HEK293 (cell line): ENCODE data around the gene KRTAP10-6.

ENCODE experiments used
- CTCF ChIA-PET: fragments of 350-600 bp; formaldehyde crosslinking; extraction: SDS; loops from one replicate; lab custom pipeline; 2021; ENCODE audit warnings: antibody characterized with exemption; lab: Yijun Ruan, JAX
- POLR2A ChIA-PET: fragments of 300-600 bp; formaldehyde crosslinking; extraction: SDS; loops from one replicate; lab custom pipeline; 2020; ENCODE audit warnings: antibody characterized with exemption, inconsistent platforms; lab: Yijun Ruan, JAX
- H3K27ac ChIP-seq: fragments of 200-500 bp; sonication (Bioruptor generic); 2 replicates; pipeline ENCODE4 v1.5.1; 2014; ENCODE audit warnings: low read depth, low read length, control low read depth, inconsistent platforms; ENCODE audit errors: extremely low read depth
- H3K36me3 ChIP-seq, 2 experiments: fragments of 200-500 bp in 1 of 2; sonication (Bioruptor generic) in 1 of 2; 1 replicate in 1 of 2; 2 replicates in 1 of 2; pipeline ENCODE4 v1.5.1; 2014 to 2017; ENCODE audit warnings: inconsistent platforms in 2 of 2, low read length in 2 of 2; ENCODE audit not compliant: control insufficient read depth in 2 of 2, insufficient read depth in 1 of 2
- H3K4me1 ChIP-seq: fragments of 200-500 bp; sonication (Bioruptor generic); 2 replicates; pipeline ENCODE4 v1.5.1; 2014; ENCODE audit warnings: mild to moderate bottlenecking, low read length, inconsistent platforms; ENCODE audit not compliant: control insufficient read depth, insufficient read depth
- H3K4me3 ChIP-seq: 2 replicates; pipeline ENCODE4 v1.5.1; 2011; ENCODE audit warnings: low read depth, mild to moderate bottlenecking, control low read depth, low read length, moderate library complexity
- H3K9me3 ChIP-seq: fragments of 200-500 bp; sonication (Bioruptor generic); 2 replicates; pipeline ENCODE4 v1.5.1; 2014; ENCODE audit warnings: low read depth, low read length, inconsistent platforms; ENCODE audit not compliant: control insufficient read depth, insufficient read depth
- SCRT2 ChIP-seq: fragments of 450-650 bp; formaldehyde crosslinking; IDR thresholded peaks from 2 replicates; pipeline ENCODE4 v1.5.1; 2016; ENCODE audit warnings: missing biosample characterization, missing genetic modification characterization
- ZNF10 ChIP-seq: fragments of 450-650 bp; formaldehyde crosslinking; IDR thresholded peaks from 2 replicates; pipeline ENCODE4 v1.5.1; 2017; ENCODE audit warnings: missing biosample characterization, missing genetic modification characterization
- ZNF184 ChIP-seq: fragments of 450-650 bp; IDR thresholded peaks from 2 replicates; pipeline ENCODE4 v1.5.1; 2018; ENCODE audit warnings: missing biosample characterization, mild to moderate bottlenecking, missing genetic modification characterization
- ZNF202 ChIP-seq: fragments of 450-650 bp; formaldehyde crosslinking; IDR thresholded peaks from 2 replicates; pipeline ENCODE4 v1.5.1; 2016; ENCODE audit warnings: missing biosample characterization, missing genetic modification characterization, borderline replicate concordance
- ZNF560 ChIP-seq: fragments of 450-650 bp; formaldehyde crosslinking; IDR thresholded peaks from 2 replicates; pipeline ENCODE4 v1.5.1; 2017; ENCODE audit warnings: missing biosample characterization, missing genetic modification characterization, borderline replicate concordance
- ZNF670 ChIP-seq: fragments of 450-650 bp; formaldehyde crosslinking; IDR thresholded peaks from 2 replicates; pipeline ENCODE4 v1.5.1; 2016; ENCODE audit warnings: missing biosample characterization, missing genetic modification characterization, low read depth
- TF ChIP-seq, protein P1 (sequence below): fragments of 450-650 bp; formaldehyde crosslinking; IDR thresholded peaks from 2 replicates; pipeline ENCODE4 v1.5.1; 2017; ENCODE audit warnings: missing biosample characterization, missing genetic modification characterization
- TF ChIP-seq, protein P2 (sequence below): fragments of 450-650 bp; formaldehyde crosslinking; IDR thresholded peaks from 2 replicates; pipeline ENCODE4 v1.5.1; 2016; ENCODE audit warnings: missing biosample characterization, missing genetic modification characterization, low read depth
- TF ChIP-seq, protein P3 (sequence below): fragments of 450-650 bp; formaldehyde crosslinking; IDR thresholded peaks from 2 replicates; pipeline ENCODE4 v1.5.1; 2016; ENCODE audit warnings: missing biosample characterization, missing genetic modification characterization
- TF ChIP-seq, protein P4 (sequence below): fragments of 450-650 bp; formaldehyde crosslinking; IDR thresholded peaks from 2 replicates; pipeline ENCODE4 v1.5.1; 2017; ENCODE audit warnings: missing biosample characterization, mild to moderate bottlenecking, missing genetic modification characterization, moderate library complexity
- TF ChIP-seq, protein P5 (sequence below): fragments of 450-650 bp; formaldehyde crosslinking; IDR thresholded peaks from 2 replicates; pipeline ENCODE4 v1.5.1; 2016; ENCODE audit warnings: missing biosample characterization, missing genetic modification characterization
- TF ChIP-seq, protein P6 (sequence below): fragments of 450-650 bp; formaldehyde crosslinking; conservative IDR thresholded peaks from 2 replicates; pipeline ENCODE4 v1.5.1; 2016; ENCODE audit warnings: low read depth, missing biosample characterization, missing genetic modification characterization

Gene KRTAP10-6

DNA sequence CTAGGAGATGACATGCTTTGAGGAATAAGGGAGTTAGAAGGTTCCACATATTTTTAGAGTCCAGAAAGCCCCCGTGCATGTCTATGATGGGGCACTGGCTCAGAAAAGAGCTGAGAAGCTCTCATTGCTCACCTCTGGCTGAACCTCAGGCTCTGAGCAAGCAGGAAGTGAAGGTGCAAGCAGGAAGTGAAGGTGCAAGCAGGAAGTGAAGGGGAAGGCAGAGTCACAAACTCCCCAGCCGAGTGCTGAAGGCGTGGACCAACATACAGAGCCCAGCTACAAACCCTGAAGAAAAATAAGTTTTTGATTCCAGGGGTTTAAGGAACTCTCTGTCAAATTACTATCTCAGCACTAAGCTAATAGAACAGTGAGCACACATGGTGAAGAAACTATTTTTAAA, 26.6 kb upstream of the KRTAP10-6 start:
- Histone ChIP-seq H3K27ac (no peak overlapping the region), H3K9me3 (no peaks in the 10 kb centered on the region)
- POLR2A ChIA-PET, result no interaction called here

DNA sequence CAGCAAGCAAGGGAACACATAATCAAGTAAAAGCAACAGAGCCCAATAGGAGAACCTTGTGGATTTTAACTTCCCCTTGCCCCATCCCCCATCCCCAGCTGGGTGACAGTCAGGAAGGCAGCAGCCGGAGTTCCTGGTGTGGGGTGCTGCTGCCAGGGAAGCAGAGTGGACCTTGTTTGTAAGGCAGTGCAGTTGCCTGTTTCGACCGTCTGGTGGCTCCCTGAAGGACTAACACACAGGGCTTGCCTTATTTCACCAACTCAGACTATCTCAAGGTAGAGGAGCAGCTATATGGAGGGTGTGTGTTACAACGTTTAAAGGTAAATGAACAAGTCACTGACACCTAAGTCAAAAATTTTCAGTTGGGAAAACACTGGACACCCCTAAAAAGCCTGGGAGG, 26.2 kb upstream of the KRTAP10-6 start:
- no peak overlapping the region for H3K27ac ChIP-seq
- H3K4me1 ChIP-seq, result no peaks in the 10 kb centered on the region
- H3K9me3 ChIP-seq, result no peaks in the 10 kb centered on the region
- TF ChIP-seq ZNF670 (tag by site-specific recombination), result no peak
- no peak for TF ChIP-seq ZNF202 (tag by site-specific recombination)
- no peak for TF ChIP-seq ZNF560
- TF ChIP-seq, protein P1, sequence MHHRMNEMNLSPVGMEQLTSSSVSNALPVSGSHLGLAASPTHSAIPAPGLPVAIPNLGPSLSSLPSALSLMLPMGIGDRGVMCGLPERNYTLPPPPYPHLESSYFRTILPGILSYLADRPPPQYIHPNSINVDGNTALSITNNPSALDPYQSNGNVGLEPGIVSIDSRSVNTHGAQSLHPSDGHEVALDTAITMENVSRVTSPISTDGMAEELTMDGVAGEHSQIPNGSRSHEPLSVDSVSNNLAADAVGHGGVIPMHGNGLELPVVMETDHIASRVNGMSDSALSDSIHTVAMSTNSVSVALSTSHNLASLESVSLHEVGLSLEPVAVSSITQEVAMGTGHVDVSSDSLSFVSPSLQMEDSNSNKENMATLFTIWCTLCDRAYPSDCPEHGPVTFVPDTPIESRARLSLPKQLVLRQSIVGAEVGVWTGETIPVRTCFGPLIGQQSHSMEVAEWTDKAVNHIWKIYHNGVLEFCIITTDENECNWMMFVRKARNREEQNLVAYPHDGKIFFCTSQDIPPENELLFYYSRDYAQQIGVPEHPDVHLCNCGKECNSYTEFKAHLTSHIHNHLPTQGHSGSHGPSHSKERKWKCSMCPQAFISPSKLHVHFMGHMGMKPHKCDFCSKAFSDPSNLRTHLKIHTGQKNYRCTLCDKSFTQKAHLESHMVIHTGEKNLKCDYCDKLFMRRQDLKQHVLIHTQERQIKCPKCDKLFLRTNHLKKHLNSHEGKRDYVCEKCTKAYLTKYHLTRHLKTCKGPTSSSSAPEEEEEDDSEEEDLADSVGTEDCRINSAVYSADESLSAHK (tag by site-specific recombination), result no peak
- TF ChIP-seq, protein P2, sequence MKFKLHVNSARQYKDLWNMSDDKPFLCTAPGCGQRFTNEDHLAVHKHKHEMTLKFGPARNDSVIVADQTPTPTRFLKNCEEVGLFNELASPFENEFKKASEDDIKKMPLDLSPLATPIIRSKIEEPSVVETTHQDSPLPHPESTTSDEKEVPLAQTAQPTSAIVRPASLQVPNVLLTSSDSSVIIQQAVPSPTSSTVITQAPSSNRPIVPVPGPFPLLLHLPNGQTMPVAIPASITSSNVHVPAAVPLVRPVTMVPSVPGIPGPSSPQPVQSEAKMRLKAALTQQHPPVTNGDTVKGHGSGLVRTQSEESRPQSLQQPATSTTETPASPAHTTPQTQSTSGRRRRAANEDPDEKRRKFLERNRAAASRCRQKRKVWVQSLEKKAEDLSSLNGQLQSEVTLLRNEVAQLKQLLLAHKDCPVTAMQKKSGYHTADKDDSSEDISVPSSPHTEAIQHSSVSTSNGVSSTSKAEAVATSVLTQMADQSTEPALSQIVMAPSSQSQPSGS (tag by site-specific recombination), result no peak
- TF ChIP-seq, protein P3, sequence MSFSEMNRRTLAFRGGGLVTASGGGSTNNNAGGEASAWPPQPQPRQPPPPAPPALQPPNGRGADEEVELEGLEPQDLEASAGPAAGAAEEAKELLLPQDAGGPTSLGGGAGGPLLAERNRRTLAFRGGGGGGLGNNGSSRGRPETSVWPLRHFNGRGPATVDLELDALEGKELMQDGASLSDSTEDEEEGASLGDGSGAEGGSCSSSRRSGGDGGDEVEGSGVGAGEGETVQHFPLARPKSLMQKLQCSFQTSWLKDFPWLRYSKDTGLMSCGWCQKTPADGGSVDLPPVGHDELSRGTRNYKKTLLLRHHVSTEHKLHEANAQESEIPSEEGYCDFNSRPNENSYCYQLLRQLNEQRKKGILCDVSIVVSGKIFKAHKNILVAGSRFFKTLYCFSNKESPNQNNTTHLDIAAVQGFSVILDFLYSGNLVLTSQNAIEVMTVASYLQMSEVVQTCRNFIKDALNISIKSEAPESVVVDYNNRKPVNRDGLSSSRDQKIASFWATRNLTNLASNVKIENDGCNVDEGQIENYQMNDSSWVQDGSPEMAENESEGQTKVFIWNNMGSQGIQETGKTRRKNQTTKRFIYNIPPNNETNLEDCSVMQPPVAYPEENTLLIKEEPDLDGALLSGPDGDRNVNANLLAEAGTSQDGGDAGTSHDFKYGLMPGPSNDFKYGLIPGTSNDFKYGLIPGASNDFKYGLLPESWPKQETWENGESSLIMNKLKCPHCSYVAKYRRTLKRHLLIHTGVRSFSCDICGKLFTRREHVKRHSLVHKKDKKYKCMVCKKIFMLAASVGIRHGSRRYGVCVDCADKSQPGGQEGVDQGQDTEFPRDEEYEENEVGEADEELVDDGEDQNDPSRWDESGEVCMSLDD (tag by site-specific recombination), result no peak
- POLR2A ChIA-PET, result no interaction called here
- CTCF ChIA-PET, result interaction anchor here (0.6 kb wide), 1 partner anchor 683 kb away, joined by 3 read pairs; no protein-coding TSS in a partner anchor
- no peaks in the 10 kb centered on the region for H3K36me3 ChIP-seq
- no peak overlapping the region for H3K4me3 ChIP-seq

More for the DNA sequence above, 26.6 kb upstream of the KRTAP10-6 start:
- Histone ChIP-seq H3K4me1 (no peaks in the 10 kb centered on the region), H3K36me3 (no peaks in the 10 kb centered on the region), H3K4me3 (no peak overlapping the region)
- TF ChIP-seq, protein P4, sequence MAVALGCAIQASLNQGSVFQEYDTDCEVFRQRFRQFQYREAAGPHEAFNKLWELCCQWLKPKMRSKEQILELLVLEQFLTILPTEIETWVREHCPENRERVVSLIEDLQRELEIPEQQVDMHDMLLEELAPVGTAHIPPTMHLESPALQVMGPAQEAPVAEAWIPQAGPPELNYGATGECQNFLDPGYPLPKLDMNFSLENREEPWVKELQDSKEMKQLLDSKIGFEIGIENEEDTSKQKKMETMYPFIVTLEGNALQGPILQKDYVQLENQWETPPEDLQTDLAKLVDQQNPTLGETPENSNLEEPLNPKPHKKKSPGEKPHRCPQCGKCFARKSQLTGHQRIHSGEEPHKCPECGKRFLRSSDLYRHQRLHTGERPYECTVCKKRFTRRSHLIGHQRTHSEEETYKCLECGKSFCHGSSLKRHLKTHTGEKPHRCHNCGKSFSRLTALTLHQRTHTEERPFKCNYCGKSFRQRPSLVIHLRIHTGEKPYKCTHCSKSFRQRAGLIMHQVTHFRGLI (tag by site-specific recombination), result no peak
- TF ChIP-seq, protein P5, sequence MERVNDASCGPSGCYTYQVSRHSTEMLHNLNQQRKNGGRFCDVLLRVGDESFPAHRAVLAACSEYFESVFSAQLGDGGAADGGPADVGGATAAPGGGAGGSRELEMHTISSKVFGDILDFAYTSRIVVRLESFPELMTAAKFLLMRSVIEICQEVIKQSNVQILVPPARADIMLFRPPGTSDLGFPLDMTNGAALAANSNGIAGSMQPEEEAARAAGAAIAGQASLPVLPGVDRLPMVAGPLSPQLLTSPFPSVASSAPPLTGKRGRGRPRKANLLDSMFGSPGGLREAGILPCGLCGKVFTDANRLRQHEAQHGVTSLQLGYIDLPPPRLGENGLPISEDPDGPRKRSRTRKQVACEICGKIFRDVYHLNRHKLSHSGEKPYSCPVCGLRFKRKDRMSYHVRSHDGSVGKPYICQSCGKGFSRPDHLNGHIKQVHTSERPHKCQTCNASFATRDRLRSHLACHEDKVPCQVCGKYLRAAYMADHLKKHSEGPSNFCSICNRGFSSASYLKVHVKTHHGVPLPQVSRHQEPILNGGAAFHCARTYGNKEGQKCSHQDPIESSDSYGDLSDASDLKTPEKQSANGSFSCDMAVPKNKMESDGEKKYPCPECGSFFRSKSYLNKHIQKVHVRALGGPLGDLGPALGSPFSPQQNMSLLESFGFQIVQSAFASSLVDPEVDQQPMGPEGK (tag by site-specific recombination), result no peak
- TF ChIP-seq ZNF184 (tag by site-specific recombination) (no peak), ZNF10 (no peak), SCRT2 (tag by site-specific recombination) (no peak)
- TF ChIP-seq, protein P6, sequence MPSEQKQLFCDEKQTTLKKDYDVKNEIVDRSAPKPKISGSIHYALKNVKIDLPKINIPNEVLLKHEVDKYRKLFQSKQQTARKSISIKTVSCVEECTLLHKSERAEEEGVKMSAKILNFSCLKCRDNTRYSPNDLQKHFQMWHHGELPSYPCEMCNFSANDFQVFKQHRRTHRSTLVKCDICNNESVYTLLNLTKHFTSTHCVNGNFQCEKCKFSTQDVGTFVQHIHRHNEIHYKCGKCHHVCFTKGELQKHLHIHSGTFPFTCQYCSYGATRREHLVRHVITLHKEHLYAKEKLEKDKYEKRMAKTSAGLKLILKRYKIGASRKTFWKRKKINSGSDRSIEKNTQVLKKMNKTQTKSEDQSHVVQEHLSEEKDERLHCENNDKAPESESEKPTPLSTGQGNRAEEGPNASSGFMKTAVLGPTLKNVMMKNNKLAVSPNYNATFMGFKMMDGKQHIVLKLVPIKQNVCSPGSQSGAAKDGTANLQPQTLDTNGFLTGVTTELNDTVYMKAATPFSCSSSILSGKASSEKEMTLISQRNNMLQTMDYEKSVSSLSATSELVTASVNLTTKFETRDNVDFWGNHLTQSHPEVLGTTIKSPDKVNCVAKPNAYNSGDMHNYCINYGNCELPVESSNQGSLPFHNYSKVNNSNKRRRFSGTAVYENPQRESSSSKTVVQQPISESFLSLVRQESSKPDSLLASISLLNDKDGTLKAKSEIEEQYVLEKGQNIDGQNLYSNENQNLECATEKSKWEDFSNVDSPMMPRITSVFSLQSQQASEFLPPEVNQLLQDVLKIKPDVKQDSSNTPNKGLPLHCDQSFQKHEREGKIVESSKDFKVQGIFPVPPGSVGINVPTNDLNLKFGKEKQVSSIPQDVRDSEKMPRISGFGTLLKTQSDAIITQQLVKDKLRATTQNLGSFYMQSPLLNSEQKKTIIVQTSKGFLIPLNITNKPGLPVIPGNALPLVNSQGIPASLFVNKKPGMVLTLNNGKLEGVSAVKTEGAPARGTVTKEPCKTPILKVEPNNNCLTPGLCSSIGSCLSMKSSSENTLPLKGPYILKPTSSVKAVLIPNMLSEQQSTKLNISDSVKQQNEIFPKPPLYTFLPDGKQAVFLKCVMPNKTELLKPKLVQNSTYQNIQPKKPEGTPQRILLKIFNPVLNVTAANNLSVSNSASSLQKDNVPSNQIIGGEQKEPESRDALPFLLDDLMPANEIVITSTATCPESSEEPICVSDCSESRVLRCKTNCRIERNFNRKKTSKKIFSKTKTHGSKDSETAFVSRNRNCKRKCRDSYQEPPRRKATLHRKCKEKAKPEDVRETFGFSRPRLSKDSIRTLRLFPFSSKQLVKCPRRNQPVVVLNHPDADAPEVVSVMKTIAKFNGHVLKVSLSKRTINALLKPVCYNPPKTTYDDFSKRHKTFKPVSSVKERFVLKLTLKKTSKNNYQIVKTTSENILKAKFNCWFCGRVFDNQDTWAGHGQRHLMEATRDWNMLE (tag by site-specific recombination), result no peak
- TF ChIP-seq, all 188 proteins: peak for 0
- CTCF ChIA-PET, result interaction anchor here (0.6 kb wide), 1 partner anchor 682 kb away, joined by 3 read pairs; no protein-coding TSS in a partner anchor
